Right ventricle myocardium inferior (tissue), 1 donor: Measurements from ENCODE around the gene CDH13. TPM values are rescaled to one million over a fixed set of nuclear protein-coding genes. Genes with fewer than 3 reads are reported as not detected.
A peak's percentile ranks its signal among the peaks of the same experiment; 100 is the strongest.

Source experiments
- ATAC-seq: fragments of 200-7000 bp; cut with Tn5 transposase; one replicate; pipeline ENCODE4 v1.9.1; 2020; ENCODE audit warnings: mild to moderate bottlenecking, moderate library complexity
- DNase-seq: peaks from one replicate; pipeline ENCODE4 v3.0.0; 2021; ENCODE audit errors: missing footprints
- intact Hi-C: fragments of 100-400 bp; cut with DNase I; formaldehyde crosslinking; loops from one replicate; pipeline ENCODE4 v1.11.0; 2022
- total RNA-seq: library from RNA; stranded (reverse); fragmentation: NEBNext Ultra II Directional; extraction: Animal tissue kit (Norgen Biotek cat#: 25700); gene quantifications from one replicate; pipeline ENCODE4 v1.2.1, GENCODE V29; 2021
- donor health status: DM: no; HTN: yes; CAD: no; lungs with severe emphysema.

Gene CDH13
- total RNA-seq, 1 donor from 2014 or later: 173 TPM

GRCh38 chr16:82990155-82990554, 363.4 kb downstream of the CDH13 start:
- ATAC-seq: no peak
- DNase-seq: no peak
- intact Hi-C loops: no loop called here

DNA sequence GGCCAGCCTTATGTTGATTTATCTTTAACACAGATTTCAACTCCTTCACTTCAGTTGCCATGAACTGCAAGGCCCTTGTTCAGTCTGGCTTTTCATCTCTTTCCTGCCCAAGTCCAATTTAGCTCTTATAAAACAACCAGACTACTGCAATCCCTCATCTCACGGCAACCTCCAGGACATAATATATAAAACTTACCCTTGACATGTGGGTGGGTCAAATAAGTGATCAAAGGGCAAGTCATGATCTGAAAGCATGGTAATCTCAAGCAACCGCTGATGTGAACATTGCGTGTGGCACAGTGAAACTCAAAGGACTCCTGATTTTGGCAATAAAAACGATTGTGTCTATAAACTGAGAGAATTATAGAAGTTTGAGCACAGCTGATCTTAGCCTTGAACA, 364.6 kb downstream of the CDH13 start:
- ATAC-seq (no peak), DNase-seq (no peak)
- intact Hi-C loops: no loop called here

DNA sequence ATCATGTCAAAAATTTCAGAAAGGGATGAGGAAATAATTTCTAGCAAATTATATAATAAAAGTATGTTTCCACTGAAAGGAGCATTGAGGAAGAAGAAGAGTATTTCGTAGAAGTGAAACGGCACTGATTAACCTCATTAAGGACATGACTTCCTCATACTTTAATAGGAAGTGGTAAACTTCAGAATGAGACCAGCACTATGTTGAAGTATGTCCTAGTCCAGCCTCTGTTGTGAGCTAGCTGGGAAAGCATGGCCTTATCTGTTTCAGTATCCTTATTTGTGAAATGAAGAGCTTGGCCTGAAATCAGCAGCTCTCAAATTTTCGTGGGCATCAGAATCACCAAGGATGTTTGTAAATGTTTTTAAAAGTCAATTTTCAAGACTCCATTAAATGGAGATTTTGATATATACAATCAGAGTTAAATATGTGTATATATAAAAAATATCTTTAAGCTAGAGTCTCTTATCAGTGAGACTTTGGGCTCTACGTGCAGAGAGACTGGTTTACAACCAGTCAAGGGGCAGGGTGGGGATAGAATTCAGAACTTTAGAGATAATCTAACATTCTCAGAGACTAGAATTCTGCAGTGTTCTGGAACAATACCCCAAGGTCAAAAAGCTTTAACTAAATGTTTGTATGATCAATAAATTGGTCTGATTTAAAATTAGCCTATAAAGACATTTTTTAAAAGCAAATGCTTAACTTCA, 365.4 kb downstream of the CDH13 start:
- DNase-seq (no peak), ATAC-seq (no peak)
- intact Hi-C loops: no loop called here

GRCh38 chr16:82992786-82993185, 366.0 kb downstream of the CDH13 start:
- intact Hi-C loops: no loop called here

GRCh38 chr16:82993415-82993814, 366.6 kb downstream of the CDH13 start:
- no peak for ATAC-seq
- intact Hi-C loops: no loop called here
- no peak for DNase-seq

More at GRCh38 chr16:82992786-82993185, 366.0 kb downstream of the CDH13 start:
- DNase-seq: no peak
- no peak for ATAC-seq

DNA sequence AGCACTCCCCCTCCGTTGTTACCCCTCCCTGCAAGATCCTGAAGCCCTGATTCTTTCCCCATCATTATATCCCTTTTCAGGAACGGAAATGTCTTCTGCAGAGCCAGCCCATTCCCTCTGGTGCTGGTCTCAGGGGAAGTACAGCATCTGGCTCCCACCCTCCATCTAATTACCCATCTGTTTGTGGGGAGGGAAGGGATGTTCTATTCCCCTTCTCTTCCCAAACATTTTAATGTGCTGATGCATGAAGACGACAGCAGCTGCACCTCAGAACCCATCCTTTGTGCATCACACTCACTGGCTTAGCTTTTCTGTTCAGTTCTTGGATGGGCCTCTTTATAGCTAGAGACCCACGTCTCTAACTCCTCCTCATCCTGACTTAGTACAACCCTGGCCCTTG, 367.2 kb downstream of the CDH13 start:
- ATAC-seq (no peak), DNase-seq (no peak)
- intact Hi-C loops: no loop called here

- intact Hi-C loops: no loop called here
- ATAC-seq (no peak), DNase-seq (no peak)
These were observed 368.6 kb downstream of the CDH13 start for GRCh38 chr16:82995286-82995923.

GRCh38 chr16:82995924-82996441, 369.2 kb downstream of the CDH13 start:
- DNase-seq (no peak), ATAC-seq (no peak)
- intact Hi-C loops: no loop called here

GRCh38 chr16:82996814-82997213, 370.0 kb downstream of the CDH13 start:
- intact Hi-C loops: no loop called here
- ATAC-seq (no peak), DNase-seq (no peak)

GRCh38 chr16:82999711-83000110, 372.9 kb downstream of the CDH13 start:
- intact Hi-C loops: no loop called here
- no peak for ATAC-seq
- no peak for DNase-seq

DNA sequence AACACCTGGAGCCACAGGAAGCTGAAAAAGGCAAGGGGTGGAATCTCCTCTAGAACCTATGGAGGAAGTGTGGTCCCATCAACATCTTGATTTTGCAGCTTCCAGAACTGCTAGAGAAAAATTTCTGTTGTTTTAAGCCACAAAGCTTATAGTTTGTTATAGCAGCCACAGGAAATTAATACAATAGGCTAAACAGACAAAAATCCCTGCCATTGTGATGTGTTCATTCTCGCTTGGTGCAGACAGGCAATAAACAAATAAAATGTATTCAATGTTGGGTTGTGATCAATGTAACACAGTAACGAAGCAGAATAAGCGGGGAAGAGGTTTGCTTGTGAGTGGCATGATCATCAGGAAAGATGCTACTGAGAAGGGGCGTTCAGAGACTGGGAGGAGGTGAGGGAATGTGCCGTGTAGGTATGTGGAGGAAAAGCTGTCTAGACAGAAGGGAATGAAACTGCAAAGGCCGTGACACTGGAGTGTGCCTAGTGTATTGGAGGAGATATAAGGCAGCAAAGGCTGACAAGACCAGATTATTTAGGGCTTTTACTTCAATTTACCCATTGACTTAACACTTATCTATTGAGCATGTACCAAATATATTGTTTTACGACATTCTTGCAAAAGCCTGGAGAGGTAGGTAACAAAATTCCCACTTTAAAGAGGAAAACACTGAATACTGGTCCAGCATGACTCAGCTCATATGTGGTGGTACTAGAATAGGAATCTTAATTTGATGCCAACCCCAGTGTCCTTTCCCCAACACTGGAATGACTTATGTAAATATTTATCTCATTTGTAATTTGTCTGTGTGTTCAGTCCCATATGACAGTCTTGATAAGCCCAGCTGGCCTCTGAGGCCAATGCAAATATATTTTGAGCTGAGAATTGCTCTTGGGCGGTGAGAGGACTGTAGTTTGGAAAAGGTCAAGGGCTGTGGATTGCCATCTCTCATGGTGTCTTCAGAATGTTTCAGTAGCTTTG, 375.9 kb downstream of the CDH13 start:
- intact Hi-C loops: no loop called here

DNA sequence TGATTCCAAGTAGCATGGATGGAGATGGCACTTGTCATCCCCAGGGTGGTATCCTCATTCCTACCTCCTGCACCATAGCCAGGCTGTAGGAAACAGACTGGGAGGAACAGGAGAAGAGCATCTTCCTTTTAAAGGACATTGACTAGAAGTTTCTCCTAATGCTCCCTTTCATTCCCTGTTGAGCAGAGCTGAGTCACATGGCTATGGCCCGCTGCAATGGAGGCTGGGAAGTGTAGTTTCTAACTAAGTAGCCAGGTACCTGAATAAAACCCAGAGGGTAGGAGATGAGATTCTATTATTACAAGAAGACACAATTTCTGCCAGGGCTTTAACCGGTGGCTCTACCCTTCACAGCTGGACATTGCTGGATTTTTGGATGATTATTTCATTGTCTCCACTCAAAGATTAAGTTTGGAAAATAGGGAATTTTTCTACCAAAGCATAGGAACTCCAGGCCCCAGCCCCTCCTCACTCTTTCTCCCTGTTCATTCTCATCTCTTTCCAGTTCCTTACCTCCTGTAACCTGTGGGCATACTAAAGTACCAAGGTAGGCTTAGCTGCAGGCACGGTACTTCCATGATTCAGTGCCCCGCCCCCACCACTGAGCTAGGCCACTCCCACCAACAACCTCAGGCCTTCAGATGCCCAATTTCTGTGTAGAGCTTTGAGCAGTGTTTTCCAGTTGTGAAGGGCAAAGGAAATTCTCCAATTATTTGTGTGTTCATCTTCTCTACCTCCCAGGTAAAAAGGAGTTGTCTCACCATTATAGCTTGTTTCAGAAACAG, 378.3 kb downstream of the CDH13 start:
- no peak for ATAC-seq
- intact Hi-C loops: no loop called here
- no peak for DNase-seq

More for the DNA sequence above, 375.9 kb downstream of the CDH13 start:
- ATAC-seq (peak; percentile 37), DNase-seq (no peak)

GRCh38 chr16:83005653-83006160, 378.9 kb downstream of the CDH13 start:
- intact Hi-C loops: no loop called here
- ATAC-seq (no peak), DNase-seq (no peak)

- no peak for DNase-seq
- intact Hi-C loops: no loop called here
- no peak for ATAC-seq
These were observed 384.3 kb downstream of the CDH13 start for GRCh38 chr16:83010776-83011720.

GRCh38 chr16:83011939-83012338, 385.2 kb downstream of the CDH13 start:
- no peak for ATAC-seq
- DNase-seq: no peak
- intact Hi-C loops: no loop called here

- intact Hi-C loops: no loop called here
- ATAC-seq (no peak), DNase-seq (no peak)
These were observed 386.3 kb downstream of the CDH13 start for GRCh38 chr16:83013071-83013470.

- no peak for DNase-seq
- intact Hi-C loops: no loop called here
- no peak for ATAC-seq
These were observed 393.2 kb downstream of the CDH13 start for GRCh38 chr16:83019963-83020362.
